Activated CD8-positive, alpha-beta memory T cell treated with anti-CD3 and anti-CD28 coated beads for 36 hours (primary cell): ENCODE results near the gene CRYBG1. TPM values are rescaled to one million over a fixed set of nuclear protein-coding genes. Genes with fewer than 3 reads are reported as not detected.
"Not testable (repeated sequence)": the region's sequence is repeated elsewhere in the genome, so short reads cannot be mapped to it uniquely, and the experiment has no call there.

Experiments
- CTCF ChIA-PET: fragments of 350-600 bp; sonication (Branson Sonifier 250); formaldehyde crosslinking; loops from one replicate; lab custom pipeline; 2021; ENCODE audit warnings: antibody characterized with exemption; lab: Charles Lee
- POLR2A ChIA-PET: fragments of 350-600 bp; sonication (Branson Sonifier 250); formaldehyde crosslinking; loops from one replicate; lab custom pipeline; 2021; ENCODE audit warnings: antibody characterized with exemption; lab: Charles Lee
- total RNA-seq, 2 experiments: library from RNA; stranded (reverse); gene quantifications; one replicate each; pipeline ENCODE4 v1.2.3, GENCODE V29; 2021

The CRYBG1 gene
- total RNA-seq, 2 experiments from 2014 or later: 31.8 to 32.3 TPM

GRCh38 chr6:106370639-106371038, 10.1 kb downstream of the CRYBG1 start:
- CTCF ChIA-PET: interaction anchor here (1.0 to 1.1 kb wide), 2 partner anchors 10 to 36 kb away, joined by 3 read pairs; partner anchors contain the start of gene CRYBG1
- POLR2A ChIA-PET: no interaction called here

- ChIA-PET CTCF (interaction anchor here (1.0 kb wide), 1 partner anchor 12 kb away, joined by 4 read pairs; the partner anchor contains the start of gene CRYBG1), POLR2A (no interaction called here)
Observed at GRCh38 chr6:106372838-106373501, 12.5 kb downstream of the CRYBG1 start.

GRCh38 chr6:106373502-106374239, 13.2 kb downstream of the CRYBG1 start:
- ChIA-PET CTCF (no interaction called here), POLR2A (no interaction called here)

- POLR2A ChIA-PET: no interaction called here
- CTCF ChIA-PET: no interaction called here
Observed at GRCh38 chr6:106377061-106377540, 16.6 kb downstream of the CRYBG1 start.

GRCh38 chr6:106379951-106380350, 19.4 kb downstream of the CRYBG1 start:
- CTCF ChIA-PET: no interaction called here
- POLR2A ChIA-PET: no interaction called here

GRCh38 chr6:106380407-106380806, 19.9 kb downstream of the CRYBG1 start:
- POLR2A ChIA-PET: no interaction called here
- CTCF ChIA-PET: no interaction called here

- CTCF ChIA-PET: no interaction called here
Observed at GRCh38 chr6:106381223-106381622, 20.7 kb downstream of the CRYBG1 start.

GRCh38 chr6:106381881-106382280, 21.4 kb downstream of the CRYBG1 start:
- CTCF ChIA-PET: no interaction called here
- POLR2A ChIA-PET: no interaction called here

More at GRCh38 chr6:106381223-106381622, 20.7 kb downstream of the CRYBG1 start:
- POLR2A ChIA-PET: no interaction called here

GRCh38 chr6:106383573-106383972, 23.1 kb downstream of the CRYBG1 start:
- ChIA-PET POLR2A (no interaction called here), CTCF (no interaction called here)

GRCh38 chr6:106385530-106385929, 25.0 kb downstream of the CRYBG1 start:
- CTCF ChIA-PET: interaction anchor here (0.6 to 1.3 kb wide), 2 partner anchors 25 to 31 kb away, joined by 3 to 5 read pairs; partner anchors contain the start of gene CRYBG1
- POLR2A ChIA-PET: no interaction called here

- ChIA-PET POLR2A (interaction anchor here (0.5 kb wide), 1 partner anchor 454 kb away, joined by 3 read pairs; no protein-coding TSS in a partner anchor), CTCF (no interaction called here)
Observed at GRCh38 chr6:106387875-106388274, 27.4 kb downstream of the CRYBG1 start.

GRCh38 chr6:106390088-106390487, 29.6 kb downstream of the CRYBG1 start:
- ChIA-PET POLR2A (no interaction called here), CTCF (no interaction called here)

- POLR2A ChIA-PET: no interaction called here
- CTCF ChIA-PET: interaction anchor here (1.5 kb wide), 1 partner anchor 36 kb away, joined by 5 read pairs; the partner anchor contains the start of gene CRYBG1
Observed at GRCh38 chr6:106396426-106397220, 36.1 kb downstream of the CRYBG1 start.

GRCh38 chr6:106397431-106397830, 36.9 kb downstream of the CRYBG1 start:
- CTCF ChIA-PET: interaction anchor here (1.5 kb wide), 1 partner anchor 37 kb away, joined by 5 read pairs; the partner anchor contains the start of gene CRYBG1

GRCh38 chr6:106398621-106399020, 38.1 kb downstream of the CRYBG1 start:
- POLR2A ChIA-PET: no interaction called here
- CTCF ChIA-PET: no interaction called here

More at GRCh38 chr6:106397431-106397830, 36.9 kb downstream of the CRYBG1 start:
- POLR2A ChIA-PET: no interaction called here

GRCh38 chr6:106405044-106405443, 44.5 kb downstream of the CRYBG1 start:
- POLR2A ChIA-PET, CTCF ChIA-PET: not testable (repeated sequence)

- ChIA-PET POLR2A (no interaction called here), CTCF (no interaction called here)
Observed at GRCh38 chr6:106411056-106411455, 50.5 kb downstream of the CRYBG1 start.

- ChIA-PET CTCF (no interaction called here), POLR2A (no interaction called here)
Observed at GRCh38 chr6:106411643-106412200, 51.2 kb downstream of the CRYBG1 start.

- POLR2A ChIA-PET: no interaction called here
- CTCF ChIA-PET: no interaction called here
Observed at GRCh38 chr6:106413016-106413415, 52.5 kb downstream of the CRYBG1 start.
